HEK293 (cell line): ENCODE results near the gene ARHGEF12.

ENCODE experiments used
- CTCF ChIA-PET: fragments of 350-600 bp; formaldehyde crosslinking; extraction: SDS; loops from one replicate; lab custom pipeline; 2021; ENCODE audit warnings: antibody characterized with exemption; lab: Yijun Ruan, JAX
- POLR2A ChIA-PET: fragments of 300-600 bp; formaldehyde crosslinking; extraction: SDS; loops from one replicate; lab custom pipeline; 2020; ENCODE audit warnings: antibody characterized with exemption, inconsistent platforms; lab: Yijun Ruan, JAX
- H3K27ac ChIP-seq: fragments of 200-500 bp; sonication (Bioruptor generic); 2 replicates; pipeline ENCODE4 v1.5.1; 2014; ENCODE audit warnings: low read depth, low read length, control low read depth, inconsistent platforms; ENCODE audit errors: extremely low read depth
- H3K36me3 ChIP-seq, 2 experiments: fragments of 200-500 bp in 1 of 2; sonication (Bioruptor generic) in 1 of 2; 1 replicate in 1 of 2; 2 replicates in 1 of 2; pipeline ENCODE4 v1.5.1; 2014 to 2017; ENCODE audit warnings: inconsistent platforms in 2 of 2, low read length in 2 of 2; ENCODE audit not compliant: control insufficient read depth in 2 of 2, insufficient read depth in 1 of 2
- H3K4me1 ChIP-seq: fragments of 200-500 bp; sonication (Bioruptor generic); 2 replicates; pipeline ENCODE4 v1.5.1; 2014; ENCODE audit warnings: mild to moderate bottlenecking, low read length, inconsistent platforms; ENCODE audit not compliant: control insufficient read depth, insufficient read depth
- H3K4me3 ChIP-seq: 2 replicates; pipeline ENCODE4 v1.5.1; 2011; ENCODE audit warnings: low read depth, mild to moderate bottlenecking, control low read depth, low read length, moderate library complexity
- H3K9me3 ChIP-seq: fragments of 200-500 bp; sonication (Bioruptor generic); 2 replicates; pipeline ENCODE4 v1.5.1; 2014; ENCODE audit warnings: low read depth, low read length, inconsistent platforms; ENCODE audit not compliant: control insufficient read depth, insufficient read depth
- HOXA7 ChIP-seq: sonication (generic); formaldehyde crosslinking; IDR thresholded peaks from 2 replicates; pipeline ENCODE4 v1.8.1; 2022; ENCODE audit warnings: missing genetic modification reagents, borderline replicate concordance
- HOXC10 ChIP-seq: sonication (generic); formaldehyde crosslinking; IDR thresholded peaks from 2 replicates; pipeline ENCODE4 v1.8.1; 2023; ENCODE audit warnings: mild to moderate bottlenecking, missing genetic modification reagents
- KLF7 ChIP-seq: fragments of 450-650 bp; formaldehyde crosslinking; IDR thresholded peaks from 2 replicates; pipeline ENCODE4 v1.5.1; 2016; ENCODE audit warnings: missing biosample characterization, missing genetic modification characterization, borderline replicate concordance
- PATZ1 ChIP-seq: fragments of 450-650 bp; formaldehyde crosslinking; IDR thresholded peaks from 2 replicates; pipeline ENCODE4 v1.5.1; 2016; ENCODE audit warnings: missing biosample characterization, missing genetic modification characterization
- PRDM10 ChIP-seq: fragments of 450-650 bp; formaldehyde crosslinking; IDR thresholded peaks from 2 replicates; pipeline ENCODE4 v1.5.1; 2016; ENCODE audit warnings: missing biosample characterization, missing genetic modification characterization
- ZBTB49 ChIP-seq: fragments of 450-650 bp; formaldehyde crosslinking; IDR thresholded peaks from 2 replicates; pipeline ENCODE4 v1.5.1; 2016; ENCODE audit warnings: missing biosample characterization, missing genetic modification characterization, low read depth
- ZBTB6 ChIP-seq: fragments of 450-650 bp; formaldehyde crosslinking; IDR thresholded peaks from 2 replicates; pipeline ENCODE4 v1.5.1; 2017; ENCODE audit warnings: missing biosample characterization, missing genetic modification characterization
- ZNF10 ChIP-seq: fragments of 450-650 bp; formaldehyde crosslinking; IDR thresholded peaks from 2 replicates; pipeline ENCODE4 v1.5.1; 2017; ENCODE audit warnings: missing biosample characterization, missing genetic modification characterization
- ZNF146 ChIP-seq: fragments of 450-650 bp; formaldehyde crosslinking; IDR thresholded peaks from 2 replicates; pipeline ENCODE4 v1.5.1; 2016; ENCODE audit warnings: missing biosample characterization, missing genetic modification characterization
- ZNF175 ChIP-seq: fragments of 450-650 bp; formaldehyde crosslinking; IDR thresholded peaks from 2 replicates; pipeline ENCODE4 v1.5.1; 2016; ENCODE audit warnings: missing biosample characterization, missing genetic modification characterization
- ZNF23 ChIP-seq: fragments of 450-650 bp; formaldehyde crosslinking; IDR thresholded peaks from 2 replicates; pipeline ENCODE4 v1.5.1; 2016; ENCODE audit warnings: missing biosample characterization, missing genetic modification characterization, borderline replicate concordance
- ZNF335 ChIP-seq: fragments of 450-650 bp; formaldehyde crosslinking; conservative IDR thresholded peaks from 2 replicates; pipeline ENCODE4 v1.5.1; 2016; ENCODE audit warnings: missing biosample characterization, missing genetic modification characterization
- ZNF341 ChIP-seq: fragments of 450-650 bp; formaldehyde crosslinking; IDR thresholded peaks from 2 replicates; pipeline ENCODE4; 2016; ENCODE audit warnings: low read depth, missing biosample characterization, missing genetic modification characterization
- ZNF398 ChIP-seq: fragments of 450-650 bp; formaldehyde crosslinking; IDR thresholded peaks from 2 replicates; pipeline ENCODE4 v1.5.1; 2017; ENCODE audit warnings: missing biosample characterization, missing genetic modification characterization
- ZNF600 ChIP-seq: fragments of 450-650 bp; formaldehyde crosslinking; IDR thresholded peaks from 2 replicates; pipeline ENCODE4 v1.5.1; 2016; ENCODE audit warnings: missing biosample characterization, missing genetic modification characterization
- ZNF623 ChIP-seq: fragments of 450-650 bp; formaldehyde crosslinking; IDR thresholded peaks from 2 replicates; pipeline ENCODE4 v1.5.1; 2016; ENCODE audit warnings: missing biosample characterization, missing genetic modification characterization
- ZNF658 ChIP-seq: fragments of 450-650 bp; formaldehyde crosslinking; IDR thresholded peaks from 2 replicates; pipeline ENCODE4; 2016; ENCODE audit warnings: missing biosample characterization, missing genetic modification characterization
- ZNF704 ChIP-seq: fragments of 450-650 bp; formaldehyde crosslinking; IDR thresholded peaks from 2 replicates; pipeline ENCODE4 v1.5.1; 2016; ENCODE audit warnings: missing biosample characterization, missing genetic modification characterization
- ZNF76 ChIP-seq: fragments of 450-650 bp; formaldehyde crosslinking; IDR thresholded peaks from 2 replicates; pipeline ENCODE4; 2016; ENCODE audit warnings: low read depth, missing biosample characterization, missing genetic modification characterization, borderline replicate concordance
- ZSCAN18 ChIP-seq: fragments of 450-650 bp; formaldehyde crosslinking; IDR thresholded peaks from 2 replicates; pipeline ENCODE4 v1.5.1; 2016; ENCODE audit warnings: missing biosample characterization, missing genetic modification characterization

Gene ARHGEF12

GRCh38 chr11:120331301-120331996 is 4.8 kb upstream of the ARHGEF12 start (continued):
- no peak for TF ChIP-seq ZBTB49 (tag by site-specific recombination)
- no peak for TF ChIP-seq ZNF704
- peak; percentile 59; the same call in 1 of the 2 replicates for TF ChIP-seq ZNF600 (tag by site-specific recombination)
- 0 out of 2 replicates have a peak, but pooled peaks have one; percentile 14 for TF ChIP-seq PRDM10
- TF ChIP-seq ZNF335 (tag by site-specific recombination) = peak; percentile 38; the same call in 1 of the 2 replicates

- ChIA-PET POLR2A (no interaction called here), CTCF (interaction anchor here (0.6 to 2.3 kb wide), 4 partner anchors 177 to 920 kb away, joined by 3 to 9 read pairs (median 4); partner anchors contain the start of gene GRIK4)
- no peaks in the 10 kb centered on the region for H3K4me1 ChIP-seq
- H3K27ac ChIP-seq = no peak overlapping the region
- no peaks in the 10 kb centered on the region for H3K9me3 ChIP-seq
- H3K36me3 ChIP-seq = peaks cover 0 to 35% of the 10 kb centered on the region in 2 experiments; a peak in 2 of 3 replicates
- no peak overlapping the region for H3K4me3 ChIP-seq
- TF ChIP-seq ZNF23 (tag by site-specific recombination) = no peak
- TF ChIP-seq ZNF398 (tag by site-specific recombination) = no peak
- TF ChIP-seq ZNF76 (tag by site-specific recombination) = no peak
- TF ChIP-seq ZNF146 (tag by site-specific recombination) = no peak
- no peak for TF ChIP-seq ZNF658
- no peak for TF ChIP-seq HOXC10 (CRISPR knock-in tag)
- TF ChIP-seq KLF7 (tag by site-specific recombination) = no peak
- TF ChIP-seq ZNF341 (tag by site-specific recombination) = no peak
- no peak for TF ChIP-seq HOXA7 (CRISPR knock-in tag)
- no peak for TF ChIP-seq ZNF10 (tag by site-specific recombination)
- no peak for TF ChIP-seq ZBTB6 (tag by site-specific recombination)
- no peak for TF ChIP-seq ZNF175 (tag by site-specific recombination)
- no peak for TF ChIP-seq ZSCAN18
- TF ChIP-seq PATZ1 (tag by site-specific recombination) = no peak
- TF ChIP-seq ZNF623 (tag by site-specific recombination) = no peak
Observed at GRCh38 chr11:120332822-120333716, 3.1 kb upstream of the ARHGEF12 start.
